ENCODE results near the gene KCNQ1OT1.

Gene KCNQ1OT1

DNA sequence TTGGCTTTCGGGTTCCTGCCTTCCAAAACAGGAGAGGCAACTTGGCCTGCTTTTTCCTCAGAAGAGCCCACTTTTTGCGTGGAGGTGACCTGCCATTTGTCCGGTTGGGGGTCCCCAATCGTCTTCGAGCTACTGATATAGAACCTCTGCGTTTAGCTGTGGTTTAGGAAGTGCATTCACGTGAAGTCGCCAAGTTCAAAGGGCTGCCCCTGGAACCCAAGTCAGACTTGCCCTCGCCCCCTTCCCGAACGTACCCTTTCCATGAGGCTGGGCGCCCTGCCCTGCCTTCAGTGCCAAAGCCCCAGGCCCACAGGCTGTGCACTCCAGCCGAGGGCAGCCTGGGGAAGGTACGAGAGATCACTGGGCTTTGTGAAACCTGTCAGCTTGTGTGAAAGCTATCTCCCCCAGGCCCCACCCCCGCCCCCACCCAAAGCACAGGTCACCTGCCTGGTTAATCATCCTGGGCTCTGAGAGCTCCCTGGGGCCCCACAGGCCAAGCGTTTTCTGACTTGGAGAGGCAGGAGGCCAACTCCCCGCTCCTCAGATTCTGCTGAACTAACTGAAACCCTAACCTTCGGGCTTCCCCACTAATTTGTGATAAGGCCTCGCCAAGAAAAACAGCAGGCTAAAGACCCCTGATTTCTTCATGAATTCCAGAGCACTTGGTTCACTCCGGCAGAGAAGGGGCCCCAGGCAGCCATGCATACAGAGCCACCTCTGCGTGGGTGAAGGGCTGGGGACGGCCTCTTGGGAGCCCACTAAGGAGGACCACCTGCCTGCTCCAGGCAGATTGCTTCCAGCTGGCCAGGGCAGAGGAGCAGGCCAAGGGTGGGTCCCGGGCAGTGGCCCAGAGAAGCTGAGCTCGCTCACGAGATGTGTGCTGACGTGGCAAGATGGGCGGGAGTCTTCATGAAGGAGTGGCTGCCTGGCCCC lies 25.8 kb upstream of the KCNQ1OT1 start:
- TF ChIP-seq, protein P1, sequence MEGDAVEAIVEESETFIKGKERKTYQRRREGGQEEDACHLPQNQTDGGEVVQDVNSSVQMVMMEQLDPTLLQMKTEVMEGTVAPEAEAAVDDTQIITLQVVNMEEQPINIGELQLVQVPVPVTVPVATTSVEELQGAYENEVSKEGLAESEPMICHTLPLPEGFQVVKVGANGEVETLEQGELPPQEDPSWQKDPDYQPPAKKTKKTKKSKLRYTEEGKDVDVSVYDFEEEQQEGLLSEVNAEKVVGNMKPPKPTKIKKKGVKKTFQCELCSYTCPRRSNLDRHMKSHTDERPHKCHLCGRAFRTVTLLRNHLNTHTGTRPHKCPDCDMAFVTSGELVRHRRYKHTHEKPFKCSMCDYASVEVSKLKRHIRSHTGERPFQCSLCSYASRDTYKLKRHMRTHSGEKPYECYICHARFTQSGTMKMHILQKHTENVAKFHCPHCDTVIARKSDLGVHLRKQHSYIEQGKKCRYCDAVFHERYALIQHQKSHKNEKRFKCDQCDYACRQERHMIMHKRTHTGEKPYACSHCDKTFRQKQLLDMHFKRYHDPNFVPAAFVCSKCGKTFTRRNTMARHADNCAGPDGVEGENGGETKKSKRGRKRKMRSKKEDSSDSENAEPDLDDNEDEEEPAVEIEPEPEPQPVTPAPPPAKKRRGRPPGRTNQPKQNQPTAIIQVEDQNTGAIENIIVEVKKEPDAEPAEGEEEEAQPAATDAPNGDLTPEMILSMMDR (conservative IDR thresholded peaks at IDR 0.05; ENCODE audit: low read depth, low read length), result no peak
- peak; percentile 92 for DNase-seq (ENCODE audit: low read depth)
- H3K4me3 ChIP-seq (ENCODE audit: low read depth, low read length), result no peak overlapping the region

DNA sequence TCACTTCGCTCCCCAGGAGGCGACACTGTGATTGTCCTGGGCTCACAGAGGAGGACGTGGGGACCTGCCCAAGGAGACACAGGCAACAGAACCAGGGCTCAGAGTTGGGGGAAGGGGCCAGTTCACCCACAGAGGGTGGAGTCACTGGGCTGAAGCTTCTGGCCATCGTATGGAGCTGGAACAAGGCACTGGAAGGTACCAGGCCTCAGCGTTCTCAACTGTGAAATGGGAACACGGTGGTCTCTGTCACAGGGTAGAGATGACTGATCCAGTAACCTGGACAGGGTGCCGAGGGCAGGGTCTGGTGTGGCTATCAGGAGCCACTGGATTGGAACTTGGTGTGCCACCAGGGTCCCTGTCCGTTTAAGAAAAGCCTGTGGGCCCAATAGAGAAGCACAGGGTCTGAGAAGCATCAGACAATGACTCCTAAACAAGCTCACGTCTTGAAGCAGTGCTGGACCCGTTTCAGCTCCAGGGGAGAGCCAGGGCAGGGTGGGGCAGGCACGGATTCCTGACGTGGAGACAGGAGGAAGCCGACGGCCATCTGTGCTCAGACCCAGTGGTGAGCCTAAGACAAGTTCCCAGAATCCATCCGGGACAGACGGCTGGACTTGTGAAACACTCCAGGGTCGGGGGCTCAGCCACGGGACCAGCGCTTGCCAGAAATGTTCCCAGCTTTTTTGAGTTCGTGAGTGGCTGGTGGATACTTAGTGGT lies 25.0 kb upstream of the KCNQ1OT1 start:
- DNase-seq (ENCODE audit: low read depth), result peak; percentile 85
- TF ChIP-seq, protein P1 (conservative IDR thresholded peaks at IDR 0.05; ENCODE audit: low read depth, low read length), result no peak
- H3K4me3 ChIP-seq (ENCODE audit: low read depth, low read length), result no peak overlapping the region

DNA sequence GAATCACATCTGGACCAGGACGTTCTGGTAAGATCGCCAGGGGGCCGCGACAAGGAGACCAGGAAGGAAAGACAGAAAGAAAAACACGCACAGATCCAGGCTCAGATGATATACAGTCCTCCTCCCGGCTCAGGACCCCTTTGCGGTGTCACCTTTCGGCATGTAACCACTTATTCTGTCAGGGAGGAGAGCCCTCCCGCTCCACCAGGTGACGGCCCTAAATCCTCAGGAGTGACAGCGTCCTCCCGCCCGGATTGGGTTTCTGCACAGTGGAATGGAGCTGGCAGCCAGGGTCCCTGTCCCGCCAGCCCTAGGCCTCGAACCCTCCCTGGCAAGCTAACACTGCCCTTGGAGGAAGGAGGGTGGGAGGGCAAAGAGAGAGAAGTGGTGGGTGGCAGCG lies 24.3 kb upstream of the KCNQ1OT1 start:
- TF ChIP-seq, protein P1 (conservative IDR thresholded peaks at IDR 0.05; ENCODE audit: low read depth, low read length), result no peak
- DNase-seq (ENCODE audit: low read depth), result no peak
- H3K4me3 ChIP-seq (ENCODE audit: low read depth, low read length), result no peak overlapping the region

DNA sequence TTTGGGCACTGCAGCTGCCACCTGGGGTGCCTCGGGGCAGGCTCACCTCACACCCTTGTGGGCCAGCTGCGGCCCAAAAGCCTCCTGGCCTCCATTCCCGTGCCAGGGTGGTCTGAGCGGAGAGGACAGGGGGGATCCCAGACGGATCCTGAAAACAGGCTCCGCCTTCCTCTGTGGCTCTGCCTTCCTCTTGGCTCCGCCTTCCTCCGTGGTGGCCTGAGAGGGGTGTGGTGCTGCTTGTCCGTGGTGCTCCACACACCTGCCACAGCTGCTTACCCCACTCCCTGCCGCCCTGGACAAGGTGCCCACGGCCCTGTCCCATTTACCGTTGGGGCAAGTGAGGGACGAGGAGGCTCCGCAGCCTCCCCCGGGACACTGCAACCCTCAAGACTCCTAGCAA lies 23.2 kb upstream of the KCNQ1OT1 start:
- TF ChIP-seq, protein P1 (conservative IDR thresholded peaks at IDR 0.05; ENCODE audit: low read depth, low read length), result no peak
- DNase-seq (ENCODE audit: low read depth), result no peak
- H3K4me3 ChIP-seq (ENCODE audit: low read depth, low read length), result no peak overlapping the region

DNA sequence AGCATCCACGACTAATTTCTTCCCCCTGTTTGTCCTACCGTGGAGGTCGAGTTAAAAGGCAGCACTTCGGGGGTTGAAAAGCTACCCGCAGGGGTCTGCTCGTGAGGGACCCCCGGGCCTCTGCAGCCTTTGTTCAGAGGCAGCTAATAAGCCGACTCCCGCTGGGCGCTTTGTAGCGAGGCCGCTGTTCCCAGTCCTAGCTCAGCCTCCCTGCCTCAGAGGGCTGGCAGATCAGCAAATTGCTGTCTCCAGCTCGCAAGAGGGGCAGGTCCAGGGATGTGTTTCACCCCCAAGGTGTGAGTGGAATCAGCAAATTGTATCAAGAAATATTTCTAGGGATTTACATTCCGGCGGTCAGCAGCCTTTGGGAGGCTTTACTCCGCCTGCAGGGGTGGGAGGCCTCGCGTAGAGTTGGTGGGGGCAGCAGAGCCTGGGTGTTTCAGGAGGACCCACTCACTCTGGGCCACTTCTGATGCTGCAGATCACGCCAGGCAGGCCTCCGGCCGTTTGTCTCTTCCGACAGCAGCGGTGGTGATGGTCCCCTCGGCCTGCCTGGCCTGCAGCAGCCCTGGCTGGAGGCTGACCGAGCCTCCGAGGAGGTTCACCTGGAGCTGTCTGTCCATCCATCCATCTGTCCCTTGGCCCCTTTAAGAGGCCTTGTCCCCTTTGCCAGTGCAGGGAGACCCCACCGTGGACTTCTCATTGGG lies 21.6 kb upstream of the KCNQ1OT1 start:
- DNase-seq (ENCODE audit: low read depth), result no peak

DNA sequence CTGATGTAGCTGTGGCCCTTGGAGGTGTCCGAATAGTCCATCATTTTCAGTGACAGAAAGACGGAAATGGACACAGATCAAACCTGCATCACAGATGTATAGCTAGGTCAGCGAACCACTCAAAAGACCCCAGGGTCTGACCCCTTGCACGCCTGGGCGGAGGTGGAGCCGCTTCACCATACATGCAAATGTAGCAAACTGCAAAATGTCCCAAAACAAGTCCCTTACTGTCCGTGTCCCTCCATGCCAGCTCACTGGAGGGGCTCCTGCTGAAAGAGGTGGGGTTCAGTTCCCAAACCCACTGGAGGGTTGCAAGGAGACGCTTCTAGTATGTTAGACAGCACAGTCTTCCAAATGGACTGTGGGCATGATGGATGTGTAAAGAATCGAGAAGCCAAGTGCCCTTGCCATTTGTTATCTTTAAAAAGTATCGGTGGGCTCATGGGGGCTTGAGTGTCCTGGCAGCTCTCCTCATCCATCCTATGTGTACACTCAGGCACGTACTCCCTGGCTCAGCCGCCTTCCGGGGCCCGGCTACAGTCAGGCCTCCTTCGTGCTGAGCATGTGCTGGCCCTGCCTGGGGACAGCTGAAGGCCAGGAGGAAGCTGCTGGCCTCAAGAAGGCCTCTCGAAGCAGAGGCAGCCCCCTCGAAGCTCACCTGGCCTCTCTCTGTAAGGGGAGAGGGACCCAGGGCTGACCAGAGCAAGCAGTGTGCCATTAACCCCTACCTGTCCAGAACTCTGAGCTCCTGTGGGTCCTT lies 20.2 kb upstream of the KCNQ1OT1 start:
- H3K4me3 ChIP-seq (ENCODE audit: low read depth, low read length), result no peak overlapping the region
- TF ChIP-seq, protein P1 (conservative IDR thresholded peaks at IDR 0.05; ENCODE audit: low read depth, low read length), result no peak
- DNase-seq (ENCODE audit: low read depth), result no peak

More for the DNA sequence above, 21.6 kb upstream of the KCNQ1OT1 start:
- H3K4me3 ChIP-seq (ENCODE audit: low read depth, low read length), result no peak overlapping the region
- TF ChIP-seq, protein P1 (conservative IDR thresholded peaks at IDR 0.05; ENCODE audit: low read depth, low read length), result no peak
